GM11168 (cell line): Measurements from ENCODE around the gene RAPGEF1.
"Not testable (repeated sequence)": the region's sequence is repeated elsewhere in the genome, so short reads cannot be mapped to it uniquely, and the experiment has no call there.

Source experiments
- in situ Hi-C: fragments of 300-500 bp; cut with MboI; formaldehyde crosslinking; loops from one replicate; pipeline ENCODE4 v1.12.0; 2022; ENCODE audit warnings: low sequenced_read_pairs; ENCODE audit not compliant: unreplicated experiment

The RAPGEF1 gene

GRCh38 chr9:131557855-131558548, 181.9 kb downstream of the RAPGEF1 start:
- in situ Hi-C loops = no loop called here

- in situ Hi-C loops = no loop called here
These were observed 183.8 kb downstream of the RAPGEF1 start for GRCh38 chr9:131555841-131556673.

DNA sequence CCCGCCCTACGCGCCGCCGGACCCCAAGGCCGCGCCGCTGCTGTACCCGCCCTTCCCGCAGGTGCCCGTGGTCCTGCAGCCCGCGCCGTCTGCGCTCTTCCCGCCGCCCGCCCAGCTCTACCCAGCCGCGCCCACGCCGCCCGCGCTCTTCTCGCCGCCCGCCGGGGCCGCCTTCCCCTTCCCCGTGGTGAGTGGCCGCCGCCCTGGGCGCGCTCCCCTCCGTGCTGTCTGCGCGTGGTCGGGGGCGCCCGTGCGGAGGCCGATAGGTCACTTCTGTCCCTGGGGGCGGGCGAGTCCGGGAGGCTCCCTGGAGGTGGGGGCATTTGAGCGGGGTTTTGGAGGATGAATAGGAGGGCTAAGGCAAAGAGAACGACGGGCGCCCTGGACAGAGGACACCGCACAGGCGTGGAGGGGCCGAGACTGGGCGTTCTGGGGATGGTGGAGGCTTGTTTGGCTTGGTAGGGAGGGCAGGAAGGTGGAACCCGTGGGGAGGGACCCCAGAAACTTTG, 185.0 kb downstream of the RAPGEF1 start:
- in situ Hi-C loops = no loop called here

GRCh38 chr9:131554087-131554842, 185.6 kb downstream of the RAPGEF1 start:
- in situ Hi-C loops = no loop called here

DNA sequence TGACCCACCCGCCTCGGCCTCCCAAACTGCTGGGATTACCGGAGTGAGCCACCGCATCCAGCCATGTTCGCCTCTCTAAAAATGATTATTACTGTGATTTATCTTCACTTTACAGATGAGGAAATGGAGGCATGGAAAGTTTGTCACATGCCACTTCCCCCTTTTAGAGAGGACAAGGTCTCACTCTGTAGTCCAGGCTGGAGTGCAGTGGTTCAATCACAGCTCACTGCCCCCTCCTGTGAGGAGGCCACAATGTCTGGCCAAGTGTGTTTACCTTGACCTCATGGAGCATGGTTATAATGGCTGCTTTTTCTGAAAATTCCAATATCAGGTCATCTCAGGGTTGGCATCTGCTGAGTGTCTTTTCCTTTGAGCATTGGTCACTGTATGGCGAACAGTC, 187.8 kb downstream of the RAPGEF1 start:
- in situ Hi-C loops = no loop called here

DNA sequence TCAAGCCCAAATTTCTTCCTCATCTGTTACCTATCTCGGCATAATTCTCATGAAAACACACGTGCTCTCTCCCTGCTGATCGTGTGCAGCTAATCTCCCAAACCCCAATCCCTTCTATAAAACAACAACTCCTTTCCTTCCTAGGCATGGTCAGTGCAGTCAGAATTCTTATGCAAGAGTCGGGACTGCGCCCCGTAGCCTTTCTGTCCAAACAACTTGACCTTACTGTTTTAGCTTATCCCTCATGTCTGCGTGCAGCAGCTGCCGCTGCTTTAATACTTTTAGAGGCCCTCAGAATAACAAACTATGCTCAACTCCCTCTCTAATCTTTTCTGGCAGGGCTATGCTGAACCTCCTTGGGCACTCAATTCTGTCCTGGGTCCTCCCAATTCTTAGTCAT, 189.4 kb downstream of the RAPGEF1 start:
- in situ Hi-C loops = not testable (repeated sequence)

GRCh38 chr9:131549186-131549585, 190.7 kb downstream of the RAPGEF1 start:
- in situ Hi-C loops = not testable (repeated sequence)

DNA sequence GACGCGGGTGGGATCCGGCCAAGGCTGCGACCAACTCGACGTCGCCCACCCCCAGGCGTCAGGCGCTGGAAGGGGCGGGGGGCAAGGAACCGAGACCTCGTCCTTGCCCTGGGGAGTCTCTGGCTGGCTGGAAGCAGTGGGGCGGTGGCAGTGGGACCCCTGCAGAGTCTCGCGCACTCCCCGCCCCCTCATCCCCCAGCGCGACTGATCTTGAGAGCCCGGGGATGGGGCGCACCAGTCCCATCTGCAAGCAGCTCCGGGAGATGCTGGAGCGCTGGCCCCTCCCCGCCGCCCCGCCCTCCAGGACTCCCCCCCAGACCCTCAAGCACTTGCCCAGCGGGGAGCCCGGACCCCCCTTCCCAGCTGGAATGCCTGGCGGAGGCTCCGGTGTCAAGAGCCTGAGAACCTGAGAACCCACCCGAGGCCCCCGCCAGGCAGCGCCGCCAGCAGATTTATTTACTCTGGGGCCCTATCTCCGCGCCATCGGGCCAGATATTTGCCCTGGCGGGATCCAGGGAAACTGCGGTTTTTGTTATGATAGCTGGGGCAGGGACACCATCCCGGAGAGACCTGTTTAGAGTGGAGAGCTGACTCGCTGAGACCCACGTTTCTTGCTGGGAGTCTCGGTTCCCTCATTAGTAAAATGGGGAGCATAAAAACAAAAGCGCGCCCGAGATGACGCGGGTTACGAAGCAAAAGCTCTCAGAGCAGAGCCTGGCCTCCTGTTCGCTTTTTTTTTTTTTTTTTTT, 193.4 kb downstream of the RAPGEF1 start:
- in situ Hi-C loops = no loop called here

DNA sequence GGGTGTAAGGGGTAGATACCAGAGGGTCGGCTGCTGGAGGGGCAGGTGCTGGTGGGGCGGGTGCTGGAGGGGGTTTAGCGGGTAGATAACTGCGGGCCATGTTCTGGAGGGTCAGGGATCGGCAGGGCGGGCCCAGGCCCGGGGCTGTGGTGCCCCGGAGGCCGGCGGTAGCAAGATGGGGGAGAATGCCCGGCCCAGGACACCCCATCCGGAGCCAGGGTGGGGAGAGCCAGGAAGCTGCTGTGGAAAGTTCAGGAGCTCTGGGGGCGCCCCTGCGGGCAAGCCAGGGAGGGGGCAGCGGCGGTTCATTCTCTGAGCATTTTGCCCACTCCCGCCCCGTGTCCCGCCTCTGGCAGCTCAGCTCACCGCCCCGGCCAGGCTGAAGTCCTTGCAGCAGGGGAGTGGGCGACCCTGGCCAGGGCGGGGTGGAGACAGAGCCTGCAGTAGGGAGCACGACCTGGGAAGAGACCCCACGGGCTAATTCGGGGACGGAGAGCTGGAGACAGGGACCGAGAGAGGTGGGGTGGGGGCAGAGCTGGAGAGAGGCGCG, 194.0 kb downstream of the RAPGEF1 start:
- in situ Hi-C loops = no loop called here

- in situ Hi-C loops = no loop called here
These were observed 194.7 kb downstream of the RAPGEF1 start, which contains the start of gene PRRT1B for GRCh38 chr9:131545003-131545785. Gene PRRT1B (plus strand): TSS chr9:131545523. CDS start chr9:131545616, 93 bp downstream.

DNA sequence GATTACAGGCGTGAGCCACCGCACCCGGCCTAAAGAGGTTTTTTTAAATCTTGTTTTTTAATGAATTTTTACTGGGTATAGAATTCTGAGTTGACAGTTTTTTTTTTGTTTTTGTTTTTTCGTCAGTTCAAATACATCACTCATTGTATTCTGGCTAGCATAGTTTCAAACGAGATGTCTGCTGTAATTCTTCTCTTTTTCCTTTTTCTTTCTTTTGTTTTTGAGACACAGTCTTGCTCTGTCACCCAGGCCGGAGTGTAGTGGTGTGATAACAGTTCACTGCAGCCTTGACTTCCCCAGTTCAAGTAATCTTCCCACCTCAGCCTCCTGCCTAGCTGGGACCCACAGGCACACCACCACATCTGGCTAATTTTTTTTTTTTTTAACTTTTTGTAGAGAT, 196.7 kb downstream of the RAPGEF1 start:
- in situ Hi-C loops = no loop called here

DNA sequence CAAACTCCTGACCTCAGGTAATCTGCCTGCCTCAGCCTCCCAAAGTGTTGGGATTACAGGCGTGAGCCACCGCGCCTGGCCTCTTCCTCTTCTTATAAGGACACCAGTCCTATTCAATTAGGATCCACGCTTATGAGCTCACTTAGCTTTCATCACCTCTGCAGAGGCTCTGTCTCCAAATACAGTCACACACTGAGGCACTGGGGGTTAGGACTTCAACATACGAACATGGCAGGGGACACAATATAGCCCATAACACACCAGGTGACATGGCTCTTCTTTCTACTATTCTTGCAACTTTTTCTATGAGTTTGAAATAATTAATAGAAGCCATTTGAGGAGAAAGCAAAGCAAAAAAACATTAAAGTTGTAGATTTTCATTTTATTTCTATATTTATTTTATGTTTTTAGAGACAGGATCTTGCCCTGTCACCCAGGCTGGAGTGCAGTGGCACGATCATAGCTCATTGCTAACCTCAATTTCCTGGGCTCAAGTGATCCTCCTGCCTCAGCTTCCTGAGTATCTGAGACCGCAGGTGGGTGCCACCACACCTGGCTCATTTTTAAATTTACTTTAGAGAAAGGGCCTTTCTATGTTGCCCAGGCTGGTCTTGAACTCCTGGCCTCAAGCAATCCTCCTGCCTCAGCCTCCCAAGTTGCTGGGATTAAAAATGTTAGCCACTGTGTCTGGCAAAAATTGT, 200.5 kb downstream of the RAPGEF1 start:
- in situ Hi-C loops = no loop called here

GRCh38 chr9:131537946-131538345, 201.9 kb downstream of the RAPGEF1 start:
- in situ Hi-C loops = no loop called here

DNA sequence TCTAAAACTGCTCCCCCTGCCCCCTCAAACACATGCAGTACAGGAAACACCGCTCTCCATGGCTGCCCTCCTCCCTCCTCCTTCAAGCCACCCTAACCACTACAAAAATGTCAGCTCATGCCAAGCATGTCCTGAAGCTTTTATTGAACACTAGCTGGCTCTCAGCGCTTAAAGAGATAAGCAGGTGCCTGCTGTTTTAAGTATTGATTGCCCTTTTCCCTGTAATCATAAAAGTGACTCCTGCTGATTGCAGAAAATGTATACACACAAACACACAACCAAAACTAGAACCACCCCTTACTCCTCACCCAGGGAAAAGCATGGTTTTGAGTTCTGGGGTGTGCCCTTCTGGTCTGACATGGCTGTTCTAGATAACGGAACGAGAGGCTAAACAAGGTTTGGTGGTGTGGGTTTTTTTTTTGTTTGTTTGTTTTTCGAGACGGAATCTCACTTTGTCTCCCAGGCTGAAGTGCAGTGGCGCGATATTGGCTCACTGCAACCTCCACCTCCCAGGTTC, 205.1 kb downstream of the RAPGEF1 start:
- in situ Hi-C loops = no loop called here

GRCh38 chr9:131530920-131531832, 208.7 kb downstream of the RAPGEF1 start, which contains the start of gene UCK1:
Gene UCK1 (minus strand): TSS chr9:131531263. CDS start chr9:131531174, 89 bp downstream.
- in situ Hi-C loops = no loop called here

- in situ Hi-C loops = no loop called here
These were observed 209.3 kb downstream of the RAPGEF1 start for GRCh38 chr9:131530546-131530919.
